ENCODE measurements around the gene PALLD.

The PALLD gene

GRCh38 chr4:168631241-168632162, 134.7 kb downstream of the PALLD start:
- FAIRE-seq (no peak), DNase-seq (ENCODE audit: insufficient read length, low spot score) (no peak)
- no peak for TF ChIP-seq CTCF (IDR thresholded peaks at IDR 0.05; ENCODE audit: insufficient read depth, missing control alignments)

- DNase-seq (ENCODE audit: insufficient read length, low spot score): no peak
- FAIRE-seq: no peak
- TF ChIP-seq CTCF (IDR thresholded peaks at IDR 0.05; ENCODE audit: insufficient read depth, missing control alignments): no peak
Measured at GRCh38 chr4:168632301-168632725, 135.5 kb downstream of the PALLD start.

GRCh38 chr4:168633064-168633463, 136.2 kb downstream of the PALLD start:
- TF ChIP-seq CTCF (IDR thresholded peaks at IDR 0.05; ENCODE audit: insufficient read depth, missing control alignments): no peak
- FAIRE-seq: no peak
- no peak for DNase-seq (ENCODE audit: insufficient read length, low spot score)

GRCh38 chr4:168633496-168633895, 136.6 kb downstream of the PALLD start:
- FAIRE-seq (no peak), DNase-seq (ENCODE audit: insufficient read length, low spot score) (no peak)
- TF ChIP-seq CTCF (IDR thresholded peaks at IDR 0.05; ENCODE audit: insufficient read depth, missing control alignments): no peak

- DNase-seq (ENCODE audit: insufficient read length, low spot score): no peak
- no peak for TF ChIP-seq CTCF (IDR thresholded peaks at IDR 0.05; ENCODE audit: insufficient read depth, missing control alignments)
- FAIRE-seq: no peak
Measured at GRCh38 chr4:168634276-168634802, 137.5 kb downstream of the PALLD start.

GRCh38 chr4:168636040-168636439, 139.2 kb downstream of the PALLD start:
- no peak for TF ChIP-seq CTCF (IDR thresholded peaks at IDR 0.05; ENCODE audit: insufficient read depth, missing control alignments)
- no peak for FAIRE-seq
- DNase-seq (ENCODE audit: insufficient read length, low spot score): no peak

Measured in D721Med (cell line).